HG02870 (cell line): ENCODE results near the gene ADAMTS14.
"Not testable (repeated sequence)": the region's sequence is repeated elsewhere in the genome, so short reads cannot be mapped to it uniquely, and the experiment has no call there.

ENCODE experiments used
- ATAC-seq: cut with Tn5 transposase; IDR thresholded peaks from one replicate; pipeline ENCODE4 v1.9.1; 2021; ENCODE audit warnings: mild to moderate bottlenecking, moderate library complexity; ENCODE audit not compliant: unreplicated experiment

ADAMTS14 gene

GRCh38 chr10:70672165-70673042, at the start of gene ADAMTS14:
Gene ADAMTS14 (plus strand): TSS chr10:70672506. CDS start chr10:70672803, 297 bp downstream.
- ATAC-seq = no peak

- ATAC-seq = no peak
Measured at GRCh38 chr10:70622541-70622940, 49.8 kb upstream of the ADAMTS14 start.

DNA sequence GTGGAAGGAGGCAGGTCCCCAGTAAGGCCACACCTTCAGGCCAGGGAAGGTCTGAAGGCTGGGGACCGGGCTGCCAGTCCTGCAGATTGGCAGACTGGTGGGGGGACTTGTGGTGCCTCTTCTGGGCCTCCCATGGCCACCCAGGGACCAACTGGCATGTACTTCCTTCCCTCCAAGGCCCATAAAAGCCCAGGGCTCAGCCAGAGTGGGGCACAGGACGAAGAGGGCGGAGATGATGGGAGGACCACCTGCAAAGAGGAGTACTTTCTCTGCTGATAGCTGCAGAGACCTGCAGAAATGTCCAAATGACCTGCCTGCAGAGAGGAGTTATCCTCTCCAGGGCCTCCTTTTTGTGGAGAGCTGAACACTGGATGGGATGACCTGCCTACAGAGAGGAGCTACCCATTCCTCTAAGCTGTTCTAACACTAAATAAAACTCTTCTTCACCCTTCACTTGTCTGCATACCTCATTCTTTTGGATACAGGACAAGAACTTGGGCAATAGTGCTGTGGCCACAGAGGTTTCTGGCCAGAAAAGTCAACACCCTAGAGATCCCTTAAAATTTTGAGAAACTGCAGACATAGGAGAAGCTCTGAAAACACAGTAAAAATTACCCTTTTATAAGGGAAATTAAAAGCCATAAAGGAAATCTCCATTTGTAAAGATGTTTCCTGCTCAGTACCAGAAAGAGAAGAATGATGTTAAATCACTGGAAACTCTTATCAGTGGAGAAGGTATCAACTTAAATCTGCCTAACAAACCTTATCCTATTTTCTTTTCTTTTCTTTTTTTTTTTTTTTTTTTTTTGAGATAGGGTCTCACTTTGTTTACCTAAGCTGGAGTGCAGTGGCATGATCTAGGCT, 49.1 kb upstream of the ADAMTS14 start:
- ATAC-seq = no peak

- no peak for ATAC-seq
Measured at GRCh38 chr10:70626056-70626455, 46.2 kb upstream of the ADAMTS14 start.

- ATAC-seq = no peak
Measured at GRCh38 chr10:70629338-70629737, 43.0 kb upstream of the ADAMTS14 start.

GRCh38 chr10:70631735-70632134, 40.6 kb upstream of the ADAMTS14 start:
- ATAC-seq = not testable (repeated sequence)

- no peak for ATAC-seq
Measured at GRCh38 chr10:70634011-70634410, 38.3 kb upstream of the ADAMTS14 start.

- not testable (repeated sequence) for ATAC-seq
Measured at GRCh38 chr10:70634515-70634914, 37.8 kb upstream of the ADAMTS14 start.

GRCh38 chr10:70639640-70640383, 32.5 kb upstream of the ADAMTS14 start:
- ATAC-seq = not testable (repeated sequence)

- not testable (repeated sequence) for ATAC-seq
Measured at GRCh38 chr10:70643272-70643671, 29.0 kb upstream of the ADAMTS14 start.

- ATAC-seq = not testable (repeated sequence)
Measured at GRCh38 chr10:70644959-70645358, 27.3 kb upstream of the ADAMTS14 start.

GRCh38 chr10:70647086-70647485, 25.2 kb upstream of the ADAMTS14 start:
- no peak for ATAC-seq

DNA sequence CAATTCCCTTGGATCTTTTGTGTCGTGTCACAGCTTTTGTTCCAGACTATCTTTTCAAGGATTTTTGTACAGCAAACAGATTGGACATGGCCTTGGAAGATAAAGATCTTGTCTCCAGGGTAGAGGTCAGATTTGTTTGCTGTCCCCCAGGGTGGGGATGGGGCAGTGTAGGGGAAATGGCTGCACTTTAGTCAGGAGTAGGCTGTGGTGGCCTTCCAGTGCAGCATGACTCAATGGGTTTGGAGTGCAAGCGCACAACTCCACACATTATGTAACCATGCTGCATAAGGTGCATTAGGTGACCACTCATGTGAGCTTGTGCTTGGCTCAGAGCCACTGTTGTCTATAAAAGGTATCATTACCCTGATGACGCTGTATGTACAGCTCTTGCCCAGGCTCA, 23.9 kb upstream of the ADAMTS14 start:
- no peak for ATAC-seq

DNA sequence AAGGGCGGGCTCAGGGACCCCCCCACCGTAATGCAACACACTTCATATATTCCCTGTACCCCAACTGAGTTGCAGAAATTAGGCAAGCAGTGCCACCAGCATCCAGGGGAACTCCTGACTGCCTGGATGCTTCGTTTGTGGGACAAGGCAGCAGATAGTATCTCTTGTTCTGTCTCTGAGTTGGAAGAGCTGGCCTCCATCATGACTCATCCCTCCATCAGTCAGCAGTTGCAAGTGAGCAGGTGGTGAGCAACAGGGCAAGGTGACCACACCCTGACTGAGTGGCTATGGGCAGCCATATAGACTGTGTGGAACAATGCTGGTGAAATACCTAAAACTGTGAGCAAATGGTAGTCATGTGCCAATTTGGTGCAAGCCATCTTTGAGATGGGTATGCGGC, 22.8 kb upstream of the ADAMTS14 start:
- no peak for ATAC-seq

DNA sequence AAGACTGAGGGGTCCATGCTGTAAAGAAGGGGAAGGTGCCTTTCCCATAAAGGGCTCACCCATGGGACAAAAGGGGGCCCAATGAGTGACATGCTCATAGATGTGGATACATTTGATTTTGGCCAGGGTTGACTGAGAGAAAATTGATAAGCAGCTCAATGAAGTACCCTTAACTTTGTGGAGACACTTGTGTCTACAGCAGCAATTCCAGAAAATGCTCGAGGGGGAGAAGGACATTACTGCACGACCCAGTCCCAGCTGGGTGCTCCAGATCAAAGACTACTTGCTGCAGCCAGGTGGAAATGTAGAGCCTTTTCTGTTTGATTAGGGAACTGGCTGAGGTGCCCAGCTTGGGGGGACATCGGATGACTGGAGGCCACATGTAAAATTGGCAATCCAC, 22.2 kb upstream of the ADAMTS14 start:
- ATAC-seq = no peak

DNA sequence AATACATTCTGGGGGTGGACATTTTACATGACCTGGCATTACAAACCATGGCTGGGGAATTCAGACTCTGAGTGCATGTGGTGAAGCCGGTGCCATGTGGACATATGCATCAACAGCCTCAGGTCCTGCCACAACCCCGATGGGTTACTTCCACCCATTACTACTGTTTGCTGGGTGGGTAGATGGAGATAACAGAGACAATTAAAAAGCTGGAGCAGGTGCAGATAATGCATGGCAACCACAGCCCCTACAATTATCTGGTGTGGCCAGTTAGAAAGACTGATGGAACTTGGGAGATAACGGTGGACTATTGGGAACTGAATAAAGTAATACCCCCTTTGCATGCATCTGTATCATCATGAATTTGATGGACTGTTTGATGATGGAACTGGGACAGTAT, 21.6 kb upstream of the ADAMTS14 start:
- no peak for ATAC-seq

GRCh38 chr10:70651661-70652060, 20.6 kb upstream of the ADAMTS14 start:
- no peak for ATAC-seq

- no peak for ATAC-seq
Measured at GRCh38 chr10:70652761-70653657, 19.3 kb upstream of the ADAMTS14 start.

GRCh38 chr10:70655316-70655715, 17.0 kb upstream of the ADAMTS14 start:
- ATAC-seq = no peak

DNA sequence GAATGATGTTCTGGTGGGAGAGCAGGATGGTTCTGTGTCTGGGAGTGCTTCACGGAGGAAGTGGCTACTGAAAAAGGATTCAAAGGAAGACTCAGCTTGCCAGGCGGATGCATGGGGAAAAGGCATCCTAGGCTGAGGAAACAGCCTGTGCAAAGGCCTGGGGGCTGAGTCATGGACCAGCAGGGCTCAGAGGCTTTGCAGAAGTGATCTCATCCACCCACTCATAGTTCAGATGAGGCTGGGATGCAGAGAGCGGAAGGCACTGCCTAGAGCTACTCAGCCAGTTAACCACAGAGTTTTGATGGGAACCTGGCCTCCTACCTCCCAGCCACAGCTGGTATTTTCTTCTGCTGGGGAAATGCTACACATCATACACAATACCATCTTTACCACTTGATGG, 15.8 kb upstream of the ADAMTS14 start:
- ATAC-seq = peak; percentile 95
